Transverse colon (tissue), 4 donors: ENCODE measurements around the gene ZNF43.
"Not testable (repeated sequence)": the region's sequence is repeated elsewhere in the genome, so short reads cannot be mapped to it uniquely, and the experiment has no call there.

ENCODE experiments used
- CTCF ChIP-seq, 5 experiments: fragments of 200-600 bp in 3 of 5; fragments of 450-650 bp in 2 of 5; sonication (generic) in 3 of 5; IDR thresholded peaks; 1 replicate in 2 of 5; 2 replicates in 3 of 5; pipeline ENCODE4 v1.5.1; 2016 to 2017; ENCODE audit warnings: antibody characterized with exemption in 5 of 5, inconsistent platforms in 3 of 5, mild to moderate bottlenecking in 2 of 5, moderate library complexity in 1 of 5
- EP300 ChIP-seq: sonication (generic); formaldehyde crosslinking; IDR thresholded peaks from one replicate; pipeline ENCODE4 v1.6.1; 2017; ENCODE audit warnings: antibody characterized with exemption, low read depth
- POLR2A ChIP-seq: fragments of 450-650 bp; IDR thresholded peaks from one replicate; pipeline ENCODE4 v1.6.1; 2016; ENCODE audit warnings: antibody characterized with exemption, mild to moderate bottlenecking, moderate library complexity
- POLR2AphosphoS5 ChIP-seq, 3 donors: sonication (generic); formaldehyde crosslinking; IDR thresholded peaks; one replicate each; pipeline ENCODE4 v1.6.1; 2016; ENCODE audit warnings: antibody characterized with exemption in 3 of 3

- TF ChIP-seq POLR2AphosphoS5 (IDR thresholded peaks at IDR 0.05); EP300; CTCF (IDR thresholded peaks at IDR 0.05); POLR2A: not testable (repeated sequence)
Observed at GRCh38 chr19:21808400-21809000, 27.5 kb downstream of the ZNF43 start.
